ENCODE results near the gene IL20RB.

DNA sequence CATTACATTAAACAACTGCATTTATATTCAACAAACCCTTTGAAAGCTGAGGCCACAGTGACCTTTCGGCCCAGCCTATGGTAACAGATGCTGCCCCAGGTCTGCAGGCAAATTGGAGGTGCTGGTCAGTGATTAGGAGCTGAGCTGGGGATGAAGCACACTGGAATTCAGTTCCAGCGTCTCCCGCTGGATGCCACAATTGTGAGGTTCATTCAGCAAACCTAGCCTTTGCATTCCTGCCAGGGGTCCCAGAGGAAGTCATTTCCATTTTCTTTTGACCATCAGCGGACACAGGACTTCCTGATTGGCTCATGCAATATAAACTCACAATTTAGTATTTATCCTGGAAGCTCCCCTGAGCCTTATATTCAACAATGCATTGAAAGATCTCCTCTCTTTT is 89.5 kb downstream of the IL20RB start:
- TF ChIP-seq, protein P1, sequence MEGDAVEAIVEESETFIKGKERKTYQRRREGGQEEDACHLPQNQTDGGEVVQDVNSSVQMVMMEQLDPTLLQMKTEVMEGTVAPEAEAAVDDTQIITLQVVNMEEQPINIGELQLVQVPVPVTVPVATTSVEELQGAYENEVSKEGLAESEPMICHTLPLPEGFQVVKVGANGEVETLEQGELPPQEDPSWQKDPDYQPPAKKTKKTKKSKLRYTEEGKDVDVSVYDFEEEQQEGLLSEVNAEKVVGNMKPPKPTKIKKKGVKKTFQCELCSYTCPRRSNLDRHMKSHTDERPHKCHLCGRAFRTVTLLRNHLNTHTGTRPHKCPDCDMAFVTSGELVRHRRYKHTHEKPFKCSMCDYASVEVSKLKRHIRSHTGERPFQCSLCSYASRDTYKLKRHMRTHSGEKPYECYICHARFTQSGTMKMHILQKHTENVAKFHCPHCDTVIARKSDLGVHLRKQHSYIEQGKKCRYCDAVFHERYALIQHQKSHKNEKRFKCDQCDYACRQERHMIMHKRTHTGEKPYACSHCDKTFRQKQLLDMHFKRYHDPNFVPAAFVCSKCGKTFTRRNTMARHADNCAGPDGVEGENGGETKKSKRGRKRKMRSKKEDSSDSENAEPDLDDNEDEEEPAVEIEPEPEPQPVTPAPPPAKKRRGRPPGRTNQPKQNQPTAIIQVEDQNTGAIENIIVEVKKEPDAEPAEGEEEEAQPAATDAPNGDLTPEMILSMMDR (conservative IDR thresholded peaks at IDR 0.05; ENCODE audit: low read depth, low read length): no peak
- no peak for TF ChIP-seq EZH2 (IDR thresholded peaks at IDR 0.05; ENCODE audit: borderline replicate concordance, low read depth, low read length, poor library complexity, severe bottlenecking)

All from A673 (cell line).